H9 (cell line): ENCODE results near the gene POU2AF3. TPM values are rescaled to one million over a fixed set of nuclear protein-coding genes. Genes with fewer than 3 reads are reported as not detected.

Experiments used
- DNase-seq: peaks from one replicate; pipeline ENCODE4 v3.0.0-alpha.2; 2017
- H2AFZ ChIP-seq: one replicate; pipeline ENCODE4 v1.6.1; 2013; ENCODE audit warnings: mild to moderate bottlenecking, low read length, control low read depth, moderate library complexity
- H2AK5ac ChIP-seq: 2 replicates; pipeline ENCODE4 v1.6.1; 2013; ENCODE audit warnings: low read length, control low read depth, mixed read lengths; ENCODE audit not compliant: insufficient read length
- H2BK120ac ChIP-seq: one replicate; pipeline ENCODE4 v1.6.1; 2013; ENCODE audit warnings: low read depth, mild to moderate bottlenecking, low read length, control low read depth, inconsistent platforms; ENCODE audit not compliant: poor library complexity, severe bottlenecking
- H2BK12ac ChIP-seq: 2 replicates; pipeline ENCODE4 v1.6.1; 2013; ENCODE audit warnings: low read length, control low read depth, mixed read lengths, low read depth; ENCODE audit not compliant: insufficient read length
- H2BK15ac ChIP-seq: 2 replicates; pipeline ENCODE4 v1.6.1; 2013; ENCODE audit warnings: low read depth, low read length, control low read depth
- H2BK20ac ChIP-seq: one replicate; pipeline ENCODE4 v1.6.1; 2013; ENCODE audit warnings: low read depth, mild to moderate bottlenecking, low read length, control low read depth, inconsistent platforms; ENCODE audit not compliant: poor library complexity, severe bottlenecking
- H2BK5ac ChIP-seq: 2 replicates; pipeline ENCODE4 v1.6.1; 2013; ENCODE audit warnings: low read length, control low read depth, mixed read lengths; ENCODE audit not compliant: insufficient read length
- H3K14ac ChIP-seq: 2 replicates; pipeline ENCODE4 v1.6.1; 2013; ENCODE audit warnings: low read length, control low read depth; ENCODE audit not compliant: insufficient read depth
- H3K18ac ChIP-seq: 2 replicates; pipeline ENCODE4 v1.6.1; 2013; ENCODE audit warnings: low read depth, mild to moderate bottlenecking, mixed read lengths, low read length, control low read depth; ENCODE audit not compliant: insufficient read length
- H3K23ac ChIP-seq: 2 replicates; pipeline ENCODE4 v1.6.1; 2013; ENCODE audit warnings: low read length, control low read depth, mixed read lengths, low read depth; ENCODE audit not compliant: insufficient read length
- H3K23me2 ChIP-seq: 2 replicates; pipeline ENCODE4 v1.6.1; 2013; ENCODE audit warnings: low read depth, mild to moderate bottlenecking, mixed read lengths, low read length, control low read depth; ENCODE audit not compliant: insufficient read length, poor library complexity, severe bottlenecking
- H3K27ac ChIP-seq: 2 replicates; pipeline ENCODE4 v1.5.1; 2013; ENCODE audit warnings: low read length, control low read depth, mixed read lengths, low read depth; ENCODE audit not compliant: insufficient read length
- H3K27me3 ChIP-seq: 2 replicates; pipeline ENCODE4 v1.6.1; 2013; ENCODE audit warnings: low read length, control low read depth, inconsistent platforms; ENCODE audit not compliant: insufficient read depth
- H3K4ac ChIP-seq: 2 replicates; pipeline ENCODE4 v1.6.1; 2013; ENCODE audit warnings: low read depth, mild to moderate bottlenecking, control low read depth, inconsistent platforms, low read length, moderate library complexity
- H3K4me1 ChIP-seq: 2 replicates; pipeline ENCODE4 v1.6.1; 2013; ENCODE audit warnings: low read length, control low read depth, inconsistent platforms; ENCODE audit not compliant: insufficient read depth
- H3K4me2 ChIP-seq: 2 replicates; pipeline ENCODE4 v1.6.1; 2013; ENCODE audit warnings: low read length, control low read depth, mixed read lengths; ENCODE audit not compliant: insufficient read length, insufficient read depth
- H3K56ac ChIP-seq: 2 replicates; pipeline ENCODE4 v1.6.1; 2013; ENCODE audit warnings: low read depth, mild to moderate bottlenecking, mixed read lengths, low read length, control low read depth; ENCODE audit not compliant: insufficient read length
- H3K79me1 ChIP-seq: 2 replicates; pipeline ENCODE4 v1.6.1; 2013; ENCODE audit warnings: low read depth, mild to moderate bottlenecking, moderate library complexity, low read length, control low read depth, inconsistent platforms; ENCODE audit not compliant: insufficient read depth, poor library complexity, severe bottlenecking
- H3K79me2 ChIP-seq: 2 replicates; pipeline ENCODE4 v1.6.1; 2013; ENCODE audit warnings: low read length, control low read depth, inconsistent platforms; ENCODE audit not compliant: insufficient read depth
- H3K9ac ChIP-seq: 2 replicates; pipeline ENCODE4 v1.6.1; 2013; ENCODE audit warnings: low read length, control low read depth, mixed read lengths; ENCODE audit not compliant: insufficient read length; ENCODE audit errors: extremely low read depth
- H3K9me3 ChIP-seq: one replicate; pipeline ENCODE4 v1.6.1; 2013; ENCODE audit warnings: low read depth, low read length, inconsistent platforms; ENCODE audit not compliant: control insufficient read depth
- H3T11ph ChIP-seq: one replicate; pipeline ENCODE4 v1.6.1; 2013; ENCODE audit warnings: mild to moderate bottlenecking, low read length, control low read depth, inconsistent platforms
- H4K20me1 ChIP-seq: one replicate; pipeline ENCODE4 v1.6.1; 2013; ENCODE audit not compliant: control insufficient read depth, insufficient read length, insufficient read depth
- H4K5ac ChIP-seq: 2 replicates; pipeline ENCODE4 v1.6.1; 2013; ENCODE audit warnings: low read depth, mild to moderate bottlenecking, mixed read lengths, low read length, control low read depth; ENCODE audit not compliant: insufficient read length
- H4K8ac ChIP-seq: replicated peaks from 2 replicates; pipeline ENCODE4 v1.6.1; 2013; ENCODE audit warnings: low read length, control low read depth, mixed read lengths, low read depth; ENCODE audit not compliant: insufficient read length
- H4K91ac ChIP-seq: 2 replicates; pipeline ENCODE4 v1.6.1; 2013; ENCODE audit warnings: low read depth, mild to moderate bottlenecking, moderate library complexity, mixed read lengths, low read length, control low read depth; ENCODE audit not compliant: insufficient read length
- H3K27ac Mint-ChIP-seq, 3 experiments: 2 replicates in 2 of 3; 3 replicates in 1 of 3; pipeline ENCODE4 v1.8.0; 2020 to 2021; ENCODE audit warnings: mixed read lengths in 3 of 3, mild to moderate bottlenecking in 1 of 3, moderate library complexity in 1 of 3
- H3K27me3 Mint-ChIP-seq: 2 replicates; pipeline ENCODE4 v1.8.0; 2021; ENCODE audit warnings: low read depth, mild to moderate bottlenecking, moderate library complexity, mixed read lengths
- H3K36me3 Mint-ChIP-seq, 3 experiments: 2 replicates in 2 of 3; 3 replicates in 1 of 3; pipeline ENCODE4 v1.8.0; 2020 to 2021; ENCODE audit warnings: low read depth in 3 of 3, mixed read lengths in 3 of 3; ENCODE audit not compliant: insufficient read depth in 1 of 3
- H3K4me1 Mint-ChIP-seq, 2 experiments: 2 replicates each; pipeline ENCODE4 v1.8.0; 2020; ENCODE audit warnings: mixed read lengths in 2 of 2
- H3K4me3 Mint-ChIP-seq, 2 experiments: 2 replicates in 1 of 2; 3 replicates in 1 of 2; pipeline ENCODE4 v1.8.0; 2020 to 2021; ENCODE audit warnings: mild to moderate bottlenecking in 2 of 2, mixed read lengths in 2 of 2, moderate library complexity in 1 of 2
- H3K9me3 Mint-ChIP-seq, 2 experiments: 2 replicates in 1 of 2; 3 replicates in 1 of 2; pipeline ENCODE4 v1.8.0; 2020; ENCODE audit warnings: mild to moderate bottlenecking in 2 of 2, mixed read lengths in 2 of 2, moderate library complexity in 1 of 2
- WGBS: extraction: QIAGEN DNeasy Blood & Tissue Kit; methylation state at CpG from one replicate; pipeline ENCODE4 v1.1.7; 2013; ENCODE audit warnings: missing lambda C conversion rate, low lambda C conversion rate, mixed read lengths; ENCODE audit not compliant: insufficient read length; ENCODE audit errors: extremely low coverage; 5-methylcytosine and 5-hydroxymethylcytosine counted together
- total RNA-seq: library from RNA; stranded (reverse); gene quantifications from 2 replicates; pipeline ENCODE4 v1.2.1, GENCODE V29; 2021
- TF ChIP-seq, protein P1 (sequence below): fragments of 200-600 bp; sonication (generic); conservative IDR thresholded peaks from 3 replicates; pipeline ENCODE4 v1.8.0; 2021; ENCODE audit warnings: antibody characterized with exemption, mild to moderate bottlenecking

POU2AF3 gene
- total RNA-seq, 1 experiment from 2014 or later: 0.52 TPM

- Mint-ChIP-seq H3K27me3 (peaks cover 2% of the 10 kb centered on the region; the same call in 1 of the 2 replicates), H3K4me3 (no peak overlapping the region), H3K27ac (no peak overlapping the region), H3K36me3 (no peaks in the 10 kb centered on the region), H3K9me3 (no peaks in the 10 kb centered on the region), H3K4me1 (peaks cover 11 to 18% of the 10 kb centered on the region in 2 experiments)
- Histone ChIP-seq H3T11ph (no peak overlapping the region), H3K9ac (no peak overlapping the region), H2AK5ac (no peak overlapping the region), H3K27me3 (no peaks in the 10 kb centered on the region), H3K18ac (no peak overlapping the region), H2AFZ (no peak overlapping the region), H3K23me2 (no peaks in the 10 kb centered on the region), H3K23ac (no peak overlapping the region), H3K79me2 (no peaks in the 10 kb centered on the region), H4K5ac (no peak overlapping the region), H2BK5ac (no peak overlapping the region), H4K91ac (no peak overlapping the region), H3K4me2 (no peak overlapping the region), H3K27ac (no peak overlapping the region), H3K56ac (no peak overlapping the region), H4K20me1 (no peaks in the 10 kb centered on the region), H2BK20ac (no peak overlapping the region), H2BK120ac (no peak overlapping the region), H2BK15ac (no peak overlapping the region), H2BK12ac (no peak overlapping the region), H4K8ac (no peak overlapping the region), H3K14ac (no peak overlapping the region), H3K79me1 (no peaks in the 10 kb centered on the region), H3K4ac (no peak overlapping the region), H3K9me3 (no peaks in the 10 kb centered on the region), H3K4me1 (peaks cover 5% of the 10 kb centered on the region; the same call in 1 of the 2 replicates)
- TF ChIP-seq, protein P1, sequence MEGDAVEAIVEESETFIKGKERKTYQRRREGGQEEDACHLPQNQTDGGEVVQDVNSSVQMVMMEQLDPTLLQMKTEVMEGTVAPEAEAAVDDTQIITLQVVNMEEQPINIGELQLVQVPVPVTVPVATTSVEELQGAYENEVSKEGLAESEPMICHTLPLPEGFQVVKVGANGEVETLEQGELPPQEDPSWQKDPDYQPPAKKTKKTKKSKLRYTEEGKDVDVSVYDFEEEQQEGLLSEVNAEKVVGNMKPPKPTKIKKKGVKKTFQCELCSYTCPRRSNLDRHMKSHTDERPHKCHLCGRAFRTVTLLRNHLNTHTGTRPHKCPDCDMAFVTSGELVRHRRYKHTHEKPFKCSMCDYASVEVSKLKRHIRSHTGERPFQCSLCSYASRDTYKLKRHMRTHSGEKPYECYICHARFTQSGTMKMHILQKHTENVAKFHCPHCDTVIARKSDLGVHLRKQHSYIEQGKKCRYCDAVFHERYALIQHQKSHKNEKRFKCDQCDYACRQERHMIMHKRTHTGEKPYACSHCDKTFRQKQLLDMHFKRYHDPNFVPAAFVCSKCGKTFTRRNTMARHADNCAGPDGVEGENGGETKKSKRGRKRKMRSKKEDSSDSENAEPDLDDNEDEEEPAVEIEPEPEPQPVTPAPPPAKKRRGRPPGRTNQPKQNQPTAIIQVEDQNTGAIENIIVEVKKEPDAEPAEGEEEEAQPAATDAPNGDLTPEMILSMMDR: no peak
- no peak for DNase-seq
- no CpG with 5 or more reads among the region's 3 CpGs for WGBS
These were observed 9.2 kb downstream of the POU2AF3 start for GRCh38 chr11:111307472-111308108.
